Activated T-helper 17 cell treated with anti-CD3 and anti-CD28 coated beads, Interleukin-2, amount 50 U/mL, for 72 hours (primary cell): ENCODE measurements around the gene SH3RF1. TPM values are rescaled to one million over a fixed set of nuclear protein-coding genes. Genes with fewer than 3 reads are reported as not detected.
"Not testable (repeated sequence)": the region's sequence is repeated elsewhere in the genome, so short reads cannot be mapped to it uniquely, and the experiment has no call there.

Source experiments
- ATAC-seq: fragments of 150-1000 bp; cut with Tn5 transposase; replicated peaks from 2 replicates; pipeline ENCODE4 v1.10.0; 2021; ENCODE audit warnings: mild to moderate bottlenecking, moderate library complexity
- H3K27ac Mint-ChIP-seq: one replicate; pipeline ENCODE4 v1.8.0; 2022; ENCODE audit warnings: mixed read lengths
- H3K27me3 Mint-ChIP-seq: one replicate; pipeline ENCODE4 v1.8.0; 2022; ENCODE audit warnings: mixed read lengths
- H3K36me3 Mint-ChIP-seq: one replicate; pipeline ENCODE4 v1.8.0; 2022; ENCODE audit warnings: low read depth, mild to moderate bottlenecking, mixed read lengths
- H3K4me1 Mint-ChIP-seq: one replicate; pipeline ENCODE4 v1.8.0; 2022; ENCODE audit warnings: mixed read lengths
- H3K4me3 Mint-ChIP-seq: one replicate; pipeline ENCODE4 v1.8.0; 2022; ENCODE audit warnings: mild to moderate bottlenecking, mixed read lengths
- H3K9me3 Mint-ChIP-seq: one replicate; pipeline ENCODE4 v1.8.0; 2022; ENCODE audit warnings: mixed read lengths
- total RNA-seq, 2 donors: library from RNA; stranded (reverse); gene quantifications; one replicate each; pipeline ENCODE4 v1.2.3, GENCODE V29; 2022

Gene SH3RF1
- total RNA-seq, result 1 to 10 TPM in 1 of 2 donors, under 1 TPM in 1; 0.26 to 1.4 TPM

DNA sequence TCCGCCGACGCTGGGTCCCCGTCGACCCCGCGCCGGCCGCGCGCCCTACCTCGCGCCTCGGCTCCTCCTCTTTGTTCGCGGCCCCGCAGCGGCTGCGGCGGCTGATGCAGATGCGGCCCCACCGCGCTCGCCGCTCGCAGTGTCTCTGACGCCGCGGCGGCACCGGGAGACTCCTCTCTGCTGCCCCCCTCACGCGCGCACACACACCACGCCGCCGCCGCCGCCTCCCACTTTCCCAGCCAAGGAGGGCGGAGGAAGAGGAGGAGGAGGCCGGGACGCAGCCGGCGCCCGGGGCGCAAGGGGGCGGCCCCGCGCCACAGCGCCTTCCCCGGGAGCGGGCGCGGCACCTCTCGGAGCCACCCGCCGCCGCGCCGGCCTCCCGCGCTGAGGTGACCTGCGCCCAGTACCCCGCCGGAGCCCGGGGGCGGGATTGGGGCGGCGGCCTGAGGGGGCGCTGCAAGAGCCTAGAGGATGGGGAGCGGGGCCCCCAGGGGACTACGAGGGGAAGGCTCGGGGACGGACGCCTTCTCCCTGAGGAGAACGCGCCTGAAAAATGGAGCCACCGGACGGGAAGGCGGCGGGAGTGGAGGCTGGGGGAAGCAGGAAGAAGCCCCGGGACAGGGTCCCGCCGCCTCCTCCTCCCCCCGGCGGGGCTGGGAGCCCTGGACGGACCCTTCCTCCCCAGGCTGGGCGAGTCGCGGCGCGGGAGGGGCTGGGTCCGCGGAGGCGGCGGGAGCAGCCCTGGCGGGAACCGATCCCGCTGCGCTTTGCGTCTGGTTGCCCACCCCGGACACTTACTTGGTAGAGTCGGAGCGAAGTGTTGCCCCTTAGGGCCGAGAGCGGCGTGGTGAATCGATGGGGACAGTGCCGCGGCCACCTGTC, at the start of gene SH3RF1:
SH3RF1 (minus strand) TSS at position 147 of the 882 bp plus-strand sequence. CDS start 1,744 bp downstream, outside the sequence.
- H3K27me3 Mint-ChIP-seq, result peaks cover 48% of the 10 kb centered on the region
- peak; percentile 64 for ATAC-seq
- H3K36me3 Mint-ChIP-seq, result no peaks in the 10 kb centered on the region
- H3K27ac Mint-ChIP-seq, result no peak within 1 kb of the TSS
- no peaks in the 10 kb centered on the region for H3K9me3 Mint-ChIP-seq
- H3K4me1 Mint-ChIP-seq, result no peaks in the 10 kb centered on the region
- H3K4me3 Mint-ChIP-seq, result peak within 1 kb of the TSS; percentile 52

DNA sequence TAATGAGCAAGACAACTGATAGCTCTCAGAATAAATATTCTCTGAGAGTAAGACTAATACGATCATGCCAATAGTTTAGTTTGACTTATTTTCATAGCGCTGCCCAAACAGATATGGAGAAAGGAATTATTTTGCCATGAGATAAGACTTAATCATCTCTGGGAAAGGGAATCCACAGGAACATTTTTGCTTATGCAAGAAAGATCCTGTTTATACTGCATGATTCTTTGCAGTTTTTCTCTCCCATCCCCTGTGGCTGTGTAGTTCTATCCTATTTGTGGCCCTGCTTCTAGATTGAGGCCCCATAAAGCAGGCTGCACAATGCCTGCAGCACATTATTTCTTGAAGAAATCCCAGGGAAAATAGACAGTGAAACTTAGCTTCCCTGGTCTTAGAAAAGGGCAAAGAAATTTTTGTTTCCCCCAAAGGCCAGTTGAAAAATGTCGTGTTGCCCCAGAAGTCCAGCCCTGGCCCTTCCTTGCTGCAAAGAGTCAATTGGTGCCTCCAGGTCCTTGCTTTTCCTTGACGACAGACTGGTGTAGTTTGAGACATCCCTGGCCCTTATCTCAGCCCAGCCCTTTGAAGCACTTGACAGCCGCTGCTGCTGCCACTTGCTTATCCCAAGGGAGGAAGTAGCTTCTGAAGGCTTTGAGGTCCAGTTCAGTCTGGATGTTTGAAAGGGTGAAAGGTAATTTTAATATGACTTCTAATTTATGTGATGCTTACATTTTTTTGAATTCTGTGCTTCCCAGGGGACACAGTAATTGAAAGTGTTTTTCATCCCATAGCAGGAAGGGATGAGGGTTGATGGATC, 45.0 kb upstream of the SH3RF1 start:
- ATAC-seq, result no peak
- Mint-ChIP-seq H3K36me3 (no peaks in the 10 kb centered on the region), H3K4me1 (no peaks in the 10 kb centered on the region), H3K27me3 (peaks cover 10% of the 10 kb centered on the region), H3K4me3 (no peak overlapping the region), H3K27ac (no peak overlapping the region), H3K9me3 (no peaks in the 10 kb centered on the region)

DNA sequence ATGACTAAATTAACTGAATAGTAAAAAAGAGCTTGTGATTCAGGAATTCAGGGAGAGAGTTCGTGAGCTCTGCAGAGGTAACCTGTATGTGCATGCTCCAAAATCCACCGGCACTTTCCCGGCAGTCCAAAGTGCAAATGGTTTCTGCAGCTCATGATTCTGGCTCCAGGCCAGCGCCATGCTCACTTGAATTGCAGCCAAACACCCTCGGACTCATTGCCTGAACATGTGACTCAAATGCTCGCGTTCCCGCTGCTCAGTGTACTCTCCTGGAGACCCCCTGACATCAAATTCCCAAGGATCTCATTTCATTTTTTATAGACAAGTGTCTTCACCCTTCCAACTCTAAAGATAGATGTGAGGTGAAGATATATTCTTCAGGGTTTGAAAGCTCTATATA, 44.1 kb upstream of the SH3RF1 start:
- Mint-ChIP-seq H3K27me3 (peaks cover 10% of the 10 kb centered on the region), H3K27ac (no peak overlapping the region), H3K36me3 (no peaks in the 10 kb centered on the region), H3K4me3 (no peak overlapping the region), H3K9me3 (no peaks in the 10 kb centered on the region), H3K4me1 (no peaks in the 10 kb centered on the region)
- ATAC-seq, result no peak

DNA sequence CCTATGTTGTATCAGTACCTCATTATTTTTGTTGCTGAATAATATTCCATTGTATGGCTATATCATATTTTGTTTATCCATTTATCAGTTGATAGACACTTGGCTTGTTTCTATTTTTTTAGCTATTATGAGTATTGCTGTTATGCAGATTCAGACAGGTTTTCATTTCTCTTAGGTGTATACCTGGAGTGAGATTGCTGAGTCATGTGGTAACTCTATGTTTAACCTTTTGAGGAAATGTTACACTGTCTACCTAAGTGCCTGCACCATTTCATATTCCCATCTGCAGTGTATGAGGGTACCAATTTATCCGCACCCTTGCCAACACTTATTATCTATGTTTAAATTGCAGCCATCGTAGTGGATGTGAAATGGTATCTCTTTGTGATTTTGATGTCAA, 43.0 kb upstream of the SH3RF1 start:
- Mint-ChIP-seq H3K27ac (no peak overlapping the region), H3K27me3 (peaks cover 10% of the 10 kb centered on the region), H3K9me3 (no peaks in the 10 kb centered on the region), H3K36me3 (no peaks in the 10 kb centered on the region), H3K4me3 (no peak overlapping the region), H3K4me1 (no peaks in the 10 kb centered on the region)
- ATAC-seq, result no peak

DNA sequence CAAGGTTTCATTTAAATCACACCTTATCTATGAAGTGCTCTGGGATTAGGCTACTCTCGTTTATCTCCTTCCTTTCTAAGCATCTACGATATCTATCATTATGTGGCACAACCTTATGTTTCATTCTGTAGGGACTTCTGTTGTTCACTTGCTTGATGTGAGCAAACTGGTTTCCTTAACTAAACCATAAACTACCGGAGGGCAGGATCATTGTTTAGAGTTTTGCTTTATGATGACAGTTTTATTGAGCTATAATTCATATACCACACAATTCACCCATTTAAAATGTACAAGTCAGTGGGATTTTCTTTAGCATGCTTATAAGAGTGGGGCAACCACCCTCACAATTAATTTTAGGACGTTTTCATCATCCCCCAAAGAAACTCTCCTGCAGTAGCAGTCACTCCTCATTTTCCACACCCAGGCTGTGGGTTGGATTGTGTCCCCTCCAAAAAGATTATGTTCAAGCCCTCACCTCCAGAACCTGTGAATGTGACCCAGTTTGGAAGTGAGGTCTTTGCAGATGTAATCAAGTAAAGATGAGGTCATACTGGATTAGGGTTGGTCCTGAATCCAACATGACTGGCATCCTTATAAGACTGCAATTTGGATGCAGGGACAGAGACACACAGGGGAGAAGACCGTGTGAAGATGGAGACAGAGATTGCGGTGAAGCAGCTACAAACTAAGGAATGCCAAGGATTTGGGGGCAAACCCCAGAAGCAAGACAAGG, 42.1 kb upstream of the SH3RF1 start:
- Mint-ChIP-seq H3K9me3 (no peaks in the 10 kb centered on the region), H3K4me3 (no peak overlapping the region), H3K27me3 (peaks cover 10% of the 10 kb centered on the region), H3K4me1 (no peaks in the 10 kb centered on the region), H3K27ac (no peak overlapping the region), H3K36me3 (no peaks in the 10 kb centered on the region)
- no peak for ATAC-seq

DNA sequence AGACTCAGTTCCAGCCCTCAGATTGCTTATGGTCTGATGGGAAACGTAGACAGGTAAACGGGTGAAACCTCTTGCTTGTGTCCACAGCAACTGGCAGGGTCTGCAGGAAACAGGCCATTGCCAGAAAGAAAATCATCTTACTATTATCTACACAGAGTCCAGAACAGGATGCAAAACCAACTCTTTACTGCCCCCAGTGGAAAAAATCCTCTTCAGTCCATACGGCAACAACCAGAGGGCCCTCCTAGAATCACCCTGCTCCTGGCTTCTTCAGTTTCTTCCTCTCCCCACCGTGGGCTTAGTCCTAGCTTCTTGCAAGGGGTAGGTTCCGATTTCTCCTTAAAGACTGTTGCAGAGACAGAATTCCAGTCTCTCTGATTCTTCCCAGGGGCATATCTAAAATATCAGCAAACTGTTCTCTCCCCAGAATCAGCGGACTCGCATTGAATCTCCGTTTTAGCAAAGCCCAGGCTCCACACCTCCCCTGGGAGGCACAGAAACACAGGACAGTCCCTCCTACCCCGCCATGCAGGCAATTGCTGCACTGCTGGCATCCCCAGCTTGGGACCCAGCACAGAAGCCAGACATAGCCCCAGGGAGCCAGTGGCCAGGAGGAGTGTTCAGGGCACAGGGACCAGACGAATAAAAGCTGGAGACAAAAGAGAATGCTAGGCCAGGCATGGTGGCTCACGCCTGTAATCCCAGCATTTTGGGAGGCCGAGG, 41.0 kb upstream of the SH3RF1 start:
- Mint-ChIP-seq H3K36me3 (no peaks in the 10 kb centered on the region), H3K27me3 (peaks cover 10% of the 10 kb centered on the region), H3K27ac (no peak overlapping the region), H3K4me1 (no peaks in the 10 kb centered on the region), H3K9me3 (no peaks in the 10 kb centered on the region), H3K4me3 (no peak overlapping the region)
- ATAC-seq, result no peak

DNA sequence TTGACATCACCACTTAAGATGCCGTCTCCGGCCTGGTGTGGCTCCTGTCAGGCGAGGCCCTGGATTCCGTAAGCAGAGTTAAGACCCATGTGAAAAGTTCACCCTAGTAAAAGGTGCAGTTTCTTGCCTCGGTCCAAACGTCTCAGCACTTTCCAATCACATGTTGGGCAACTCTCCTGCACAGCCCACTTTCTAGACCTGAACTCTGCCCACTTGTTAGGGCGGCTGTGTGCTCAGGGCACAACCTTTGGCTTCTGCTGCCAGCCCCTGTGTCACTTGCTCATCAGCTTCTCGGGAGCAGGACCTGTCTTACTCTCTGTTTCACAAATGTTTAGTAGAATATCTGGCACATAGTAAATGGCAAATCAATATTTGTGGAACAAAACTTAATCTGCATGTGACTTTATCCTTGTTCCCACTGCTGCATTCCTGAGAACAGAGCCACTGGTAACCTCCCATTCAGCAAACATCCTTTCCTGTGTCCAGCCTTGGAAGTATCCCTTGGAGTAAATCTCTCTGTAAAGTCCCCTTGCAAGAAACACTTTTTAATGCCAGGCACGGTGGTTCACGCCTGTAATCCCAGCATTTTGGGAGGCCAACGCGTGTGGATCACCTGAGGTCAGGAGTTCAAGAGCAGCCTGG, 38.7 kb upstream of the SH3RF1 start:
- Mint-ChIP-seq H3K27me3 (peaks cover 10% of the 10 kb centered on the region), H3K27ac (no peak overlapping the region)
- ATAC-seq, result no peak

DNA sequence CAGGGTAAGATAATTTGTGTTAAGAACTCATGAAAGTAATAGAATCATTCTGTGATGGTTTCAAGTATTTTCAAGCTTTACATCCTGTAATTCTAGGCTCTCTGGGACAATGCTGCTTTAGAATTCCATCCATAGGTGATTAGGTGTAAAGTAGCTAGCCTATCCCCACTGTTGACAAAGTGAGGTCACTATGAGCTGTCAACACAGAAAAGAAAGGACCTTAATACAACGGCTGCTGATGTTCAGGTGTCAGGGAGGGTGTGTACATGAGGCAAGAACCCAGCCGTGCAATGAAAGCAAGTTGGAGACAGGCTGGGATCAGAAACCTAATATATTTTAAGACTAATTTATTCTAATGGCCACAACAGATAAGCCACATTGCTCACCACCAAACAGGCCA, 36.8 kb upstream of the SH3RF1 start:
- no peaks in the 10 kb centered on the region for H3K4me1 Mint-ChIP-seq
- peaks cover 1% of the 10 kb centered on the region for H3K27me3 Mint-ChIP-seq
- H3K36me3 Mint-ChIP-seq, result no peaks in the 10 kb centered on the region
- no peak for ATAC-seq
- no peak overlapping the region for H3K4me3 Mint-ChIP-seq
- H3K9me3 Mint-ChIP-seq, result no peaks in the 10 kb centered on the region
- H3K27ac Mint-ChIP-seq, result no peak overlapping the region

More for the DNA sequence above, 38.7 kb upstream of the SH3RF1 start:
- Mint-ChIP-seq H3K4me1 (no peaks in the 10 kb centered on the region), H3K9me3 (no peaks in the 10 kb centered on the region), H3K4me3 (no peak overlapping the region), H3K36me3 (no peaks in the 10 kb centered on the region)

DNA sequence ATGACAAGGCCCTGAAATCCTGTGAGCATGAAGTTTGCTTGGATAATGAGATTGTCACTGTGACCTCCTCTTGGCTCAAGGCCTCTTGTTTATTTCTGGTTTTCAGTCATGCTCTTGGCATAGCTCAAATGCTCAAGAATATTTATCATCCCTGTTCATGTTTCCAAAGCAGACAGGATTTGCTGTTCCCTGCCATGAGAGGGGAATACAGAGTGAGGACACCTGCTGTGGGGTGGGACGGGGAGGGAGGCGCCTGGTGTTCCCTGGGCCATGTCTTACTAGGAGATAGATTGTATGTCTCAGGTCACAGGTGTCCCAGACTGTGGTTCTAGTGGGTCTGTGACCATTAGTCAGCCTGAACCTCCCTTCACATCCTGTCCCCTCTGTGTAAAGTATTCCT, 34.9 kb upstream of the SH3RF1 start:
- Mint-ChIP-seq H3K36me3 (no peaks in the 10 kb centered on the region), H3K4me3 (no peak overlapping the region)

DNA sequence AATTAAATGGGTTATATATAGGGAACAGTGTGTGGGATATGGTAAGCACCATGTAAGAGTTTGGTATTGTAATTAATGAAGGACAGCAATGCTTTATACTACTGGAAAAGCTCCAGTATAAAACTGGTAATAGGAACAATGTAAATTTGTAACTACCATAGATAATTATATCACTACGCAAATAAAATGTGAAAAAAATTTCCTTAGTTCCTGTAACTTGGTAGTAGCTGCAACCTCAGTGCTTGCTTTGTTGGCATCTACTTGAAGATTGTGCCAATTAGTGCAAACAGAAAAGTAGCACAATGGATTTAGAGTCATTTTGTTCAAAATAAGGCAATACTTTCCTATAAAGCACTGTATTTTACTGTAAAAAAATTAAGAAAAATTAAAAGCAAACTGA, 34.4 kb upstream of the SH3RF1 start:
- no peak overlapping the region for H3K4me3 Mint-ChIP-seq
- no peak for ATAC-seq
- no peaks in the 10 kb centered on the region for H3K36me3 Mint-ChIP-seq
- no peaks in the 10 kb centered on the region for H3K9me3 Mint-ChIP-seq
- no peak overlapping the region for H3K27ac Mint-ChIP-seq
- H3K27me3 Mint-ChIP-seq, result no peaks in the 10 kb centered on the region
- H3K4me1 Mint-ChIP-seq, result no peaks in the 10 kb centered on the region

More for the DNA sequence above, 34.9 kb upstream of the SH3RF1 start:
- no peaks in the 10 kb centered on the region for H3K27me3 Mint-ChIP-seq
- no peaks in the 10 kb centered on the region for H3K4me1 Mint-ChIP-seq
- no peaks in the 10 kb centered on the region for H3K9me3 Mint-ChIP-seq
- no peak overlapping the region for H3K27ac Mint-ChIP-seq
- no peak for ATAC-seq

DNA sequence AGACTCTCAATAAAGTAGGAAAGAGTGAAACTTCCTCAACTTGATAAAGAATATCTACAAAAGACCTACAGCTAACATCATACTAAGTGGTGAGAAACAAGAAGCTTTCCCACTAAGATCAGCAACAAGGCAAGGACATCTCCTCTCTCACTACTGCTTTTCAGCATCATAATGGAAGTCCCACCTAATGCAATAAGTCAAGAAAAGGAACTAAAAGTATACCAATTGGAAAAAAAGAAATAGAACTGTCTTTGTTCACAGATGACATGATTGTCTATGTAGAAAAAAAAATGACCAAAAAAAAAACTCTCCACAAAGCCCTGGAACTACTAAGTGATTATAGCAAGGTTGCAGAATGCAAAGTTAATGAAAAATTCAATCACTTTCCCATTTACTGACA, 25.1 kb upstream of the SH3RF1 start:
- H3K36me3 Mint-ChIP-seq, result no peaks in the 10 kb centered on the region
- H3K4me1 Mint-ChIP-seq, result no peaks in the 10 kb centered on the region

DNA sequence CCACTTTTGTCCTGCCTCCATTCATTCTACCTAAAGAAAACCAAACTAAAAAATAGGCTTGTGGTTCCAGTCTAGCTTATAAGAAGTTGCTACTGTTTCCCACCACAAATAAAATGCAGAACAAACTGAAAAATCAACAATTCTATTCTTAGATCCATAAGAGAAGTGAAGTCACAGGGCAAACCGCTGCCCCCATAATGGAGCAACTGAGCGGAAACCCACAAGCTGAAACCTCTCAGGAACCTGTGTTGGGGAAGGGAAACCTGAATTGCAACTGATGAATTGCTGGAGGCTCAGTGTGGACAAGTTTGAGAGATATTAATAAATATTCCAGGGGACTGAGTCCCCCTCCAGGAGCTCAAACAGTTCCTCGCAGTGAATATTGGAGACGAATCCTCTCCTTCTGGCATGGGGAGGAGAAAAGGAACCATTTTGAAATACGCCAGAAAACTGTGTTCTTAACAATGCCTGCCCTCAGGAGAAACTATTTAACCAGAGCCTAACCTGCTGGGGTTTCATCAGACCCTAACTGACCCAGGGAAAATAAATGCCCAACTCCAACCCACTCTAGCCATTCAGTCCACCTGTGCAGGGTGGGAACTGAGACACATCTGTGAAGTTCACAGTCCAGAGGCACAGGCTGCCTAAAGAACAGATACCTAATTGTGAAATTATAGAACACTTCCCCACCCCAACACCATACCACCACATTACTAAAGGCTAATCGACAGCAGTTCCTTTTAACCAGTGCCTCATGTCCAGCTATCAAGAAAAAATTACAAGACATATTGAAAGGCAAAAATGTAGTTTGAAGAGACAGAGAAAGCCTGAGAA, 22.8 kb upstream of the SH3RF1 start:
- no peak for ATAC-seq
- H3K4me1 Mint-ChIP-seq, result no peaks in the 10 kb centered on the region
- H3K9me3 Mint-ChIP-seq, result no peaks in the 10 kb centered on the region
- H3K27ac Mint-ChIP-seq, result no peak overlapping the region
- H3K27me3 Mint-ChIP-seq, result peaks cover 44% of the 10 kb centered on the region
- H3K4me3 Mint-ChIP-seq, result no peak overlapping the region
- H3K36me3 Mint-ChIP-seq, result no peaks in the 10 kb centered on the region

More for the DNA sequence above, 25.1 kb upstream of the SH3RF1 start:
- H3K27ac Mint-ChIP-seq, result no peak overlapping the region
- peaks cover 41% of the 10 kb centered on the region for H3K27me3 Mint-ChIP-seq
- H3K9me3 Mint-ChIP-seq, result no peaks in the 10 kb centered on the region
- ATAC-seq, result no peak
- H3K4me3 Mint-ChIP-seq, result no peak overlapping the region

DNA sequence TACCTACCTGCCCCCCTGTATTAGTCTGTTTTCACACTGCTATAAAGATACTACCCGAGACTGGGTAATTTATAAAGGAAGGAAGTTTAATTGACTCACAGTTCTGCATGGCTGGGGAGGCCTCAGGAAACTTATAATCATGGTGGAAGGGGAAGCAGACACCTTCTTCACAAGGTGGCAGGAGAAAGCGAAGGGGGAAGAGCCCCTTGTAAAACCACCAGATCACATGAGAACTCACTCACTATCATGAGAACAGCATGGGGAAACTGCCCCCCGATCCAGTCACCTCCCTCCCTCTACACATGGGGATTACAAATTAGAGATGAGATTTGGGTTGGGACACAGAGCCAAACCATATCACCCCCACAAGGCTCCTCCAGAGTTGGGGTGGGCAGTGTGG, 17.2 kb upstream of the SH3RF1 start:
- not testable (repeated sequence) for ATAC-seq, H3K4me3 Mint-ChIP-seq, H3K4me1 Mint-ChIP-seq, H3K27ac Mint-ChIP-seq, H3K9me3 Mint-ChIP-seq, H3K36me3 Mint-ChIP-seq
- peaks cover 18% of the 10 kb centered on the region for H3K27me3 Mint-ChIP-seq
